Right lobe of liver (tissue), 4 donors: ENCODE measurements around the gene DVL1.
A peak's percentile ranks its signal among the peaks of the same experiment; 100 is the strongest.

Experiments used
- CTCF ChIP-seq, 4 donors: fragments of 200-600 bp in 3 of 4; fragments of 450-650 bp in 1 of 4; IDR thresholded peaks; one replicate each; pipeline versions ENCODE4 v1.5.1 to v1.8.0; 2016 to 2022; ENCODE audit warnings: antibody characterized with exemption in 4 of 4, mild to moderate bottlenecking in 2 of 4
- POLR2A ChIP-seq: fragments of 450-650 bp; IDR thresholded peaks from one replicate; pipeline ENCODE4 v1.6.1; 2017; ENCODE audit warnings: antibody characterized with exemption, mild to moderate bottlenecking
- donor health status: DM: no; HTN: no; CAD: no.
- donor health status: DM: no; HTN: no; CAD: no.
- donor health status: DM: no; HTN: yes; CAD: no.

GRCh38 chr1:1344655-1345361, 4.4 kb downstream of the DVL1 start:
- TF ChIP-seq CTCF (IDR thresholded peaks at IDR 0.05) (peak; percentile 17 to 35 (median 32)), POLR2A (no peak)
